WTC11 (cell line): Measurements from ENCODE around the gene CCL26. TPM values are rescaled to one million over a fixed set of nuclear protein-coding genes. Genes with fewer than 3 reads are reported as not detected.
"Not testable (repeated sequence)": the region's sequence is repeated elsewhere in the genome, so short reads cannot be mapped to it uniquely, and the experiment has no call there.

Experiments used
- ATAC-seq: fragments of 200-7000 bp; cut with Tn5 transposase; 2 replicates; pipeline ENCODE4 v1.10.0; 2021; ENCODE audit warnings: mild to moderate bottlenecking, moderate library complexity
- CTCF ChIA-PET: fragments of 300-600 bp; sonication (Branson Sonifier 250); formaldehyde crosslinking; loops from one replicate; lab custom pipeline; 2021; ENCODE audit warnings: antibody characterized with exemption; lab: Charles Lee
- POLR2A ChIA-PET: fragments of 350-600 bp; sonication (Branson Sonifier 250); formaldehyde crosslinking; loops from one replicate; lab custom pipeline; 2021; ENCODE audit warnings: antibody characterized with exemption; lab: Charles Lee
- DNase-seq: peaks from one replicate; pipeline ENCODE4 v3.0.0; 2021; ENCODE audit warnings: low spot score
- H3K27ac Mint-ChIP-seq: 2 replicates; pipeline ENCODE4 v1.8.0; 2021; ENCODE audit warnings: mixed read lengths
- H3K27me3 Mint-ChIP-seq: 2 replicates; pipeline ENCODE4 v1.8.0; 2021; ENCODE audit warnings: low read depth, mild to moderate bottlenecking, moderate library complexity, mixed read lengths
- H3K36me3 Mint-ChIP-seq: 2 replicates; pipeline ENCODE4 v1.8.0; 2021; ENCODE audit warnings: mixed read lengths
- H3K4me1 Mint-ChIP-seq: 2 replicates; pipeline ENCODE4 v1.8.0; 2022; ENCODE audit warnings: mixed read lengths
- H3K4me3 Mint-ChIP-seq: 2 replicates; pipeline ENCODE4 v1.8.0; 2021; ENCODE audit warnings: mild to moderate bottlenecking, moderate library complexity, mixed read lengths
- H3K9me3 Mint-ChIP-seq: 2 replicates; pipeline ENCODE4 v1.8.0; 2021; ENCODE audit warnings: mixed read lengths
- ARID4B ChIP-seq: sonication (generic); formaldehyde crosslinking; IDR thresholded peaks from 2 replicates; pipeline ENCODE4 v1.8.0; 2023; ENCODE audit warnings: missing genetic modification reagents, mild to moderate bottlenecking, borderline replicate concordance
- ATF1 ChIP-seq: sonication (generic); formaldehyde crosslinking; IDR thresholded peaks from 2 replicates; pipeline ENCODE4 v1.8.1; 2023; ENCODE audit warnings: mild to moderate bottlenecking, moderate library complexity, missing genetic modification reagents
- ATF2 ChIP-seq: sonication (generic); formaldehyde crosslinking; IDR thresholded peaks from 2 replicates; pipeline ENCODE4 v1.8.1; 2022; ENCODE audit warnings: low read depth, missing genetic modification reagents, borderline replicate concordance
- CBFB ChIP-seq: sonication (generic); formaldehyde crosslinking; IDR thresholded peaks from 2 replicates; pipeline ENCODE4 v1.8.1; 2022; ENCODE audit warnings: mild to moderate bottlenecking, low read depth, missing genetic modification reagents
- E2F1 ChIP-seq: sonication (generic); formaldehyde crosslinking; IDR thresholded peaks from 2 replicates; pipeline ENCODE4 v1.8.0; 2022; ENCODE audit warnings: mild to moderate bottlenecking, missing genetic modification reagents
- E2F5 ChIP-seq: sonication (generic); formaldehyde crosslinking; IDR thresholded peaks from 2 replicates; pipeline ENCODE4 v1.8.1; 2022; ENCODE audit warnings: mild to moderate bottlenecking, moderate library complexity, missing genetic modification reagents
- ESRRA ChIP-seq: sonication (generic); formaldehyde crosslinking; IDR thresholded peaks from 2 replicates; pipeline ENCODE4 v1.8.1; 2022; ENCODE audit warnings: mild to moderate bottlenecking, missing genetic modification reagents, borderline replicate concordance
- GTF2I ChIP-seq: fragments of 250-450 bp; sonication (Bioruptor Pico); conservative IDR thresholded peaks from 2 replicates; pipeline ENCODE4 v1.4.0; 2021; ENCODE audit warnings: mild to moderate bottlenecking
- HMGA2 ChIP-seq: fragments of 250-450 bp; sonication (Bioruptor Pico); IDR thresholded peaks from 2 replicates; pipeline ENCODE4 v1.4.0; 2021; ENCODE audit warnings: mild to moderate bottlenecking, moderate library complexity
- JUN ChIP-seq: sonication (generic); formaldehyde crosslinking; IDR thresholded peaks from 2 replicates; pipeline ENCODE4 v1.8.0; 2023; ENCODE audit warnings: mild to moderate bottlenecking, missing genetic modification reagents
- MAX ChIP-seq: sonication (generic); formaldehyde crosslinking; IDR thresholded peaks from 2 replicates; pipeline ENCODE4 v1.8.0; 2022; ENCODE audit warnings: mild to moderate bottlenecking, missing genetic modification reagents
- MXD4 ChIP-seq: fragments of 250-450 bp; sonication (Bioruptor Pico); IDR thresholded peaks from 2 replicates; pipeline ENCODE4 v1.8.0; 2021; ENCODE audit warnings: mild to moderate bottlenecking, moderate library complexity, borderline replicate concordance
- NR2C2 ChIP-seq: sonication (generic); formaldehyde crosslinking; IDR thresholded peaks from 2 replicates; pipeline ENCODE4 v1.8.0; 2022; ENCODE audit warnings: mild to moderate bottlenecking, missing genetic modification reagents
- OVOL2 ChIP-seq: fragments of 250-450 bp; sonication (Bioruptor Pico); IDR thresholded peaks from 2 replicates; pipeline ENCODE4 v1.9.0; 2021; ENCODE audit warnings: mild to moderate bottlenecking, borderline replicate concordance
- SMAD4 ChIP-seq: sonication (generic); formaldehyde crosslinking; IDR thresholded peaks from 2 replicates; pipeline ENCODE4 v1.8.0; 2022; ENCODE audit warnings: mild to moderate bottlenecking, missing genetic modification reagents
- TEAD1 ChIP-seq: sonication (generic); formaldehyde crosslinking; IDR thresholded peaks from 2 replicates; pipeline ENCODE4 v1.8.0; 2022; ENCODE audit warnings: mild to moderate bottlenecking, missing genetic modification reagents
- ZNF121 ChIP-seq: sonication (generic); formaldehyde crosslinking; IDR thresholded peaks from 2 replicates; pipeline ENCODE4 v1.8.0; 2023; ENCODE audit warnings: missing genetic modification reagents
- ZNF263 ChIP-seq: sonication (generic); formaldehyde crosslinking; IDR thresholded peaks from 2 replicates; pipeline ENCODE4 v1.8.1; 2022; ENCODE audit warnings: low read depth, mild to moderate bottlenecking, moderate library complexity, missing genetic modification reagents
- ZNF317 ChIP-seq: sonication (generic); formaldehyde crosslinking; IDR thresholded peaks from 2 replicates; pipeline ENCODE4 v1.8.1; 2023; ENCODE audit warnings: low read depth, mild to moderate bottlenecking, moderate library complexity, missing genetic modification reagents, borderline replicate concordance
- total RNA-seq: library from RNA; stranded (reverse); gene quantifications from 3 replicates; pipeline ENCODE4 v1.2.3, GENCODE V29; 2021
- TF ChIP-seq, protein P1 (sequence below): sonication (generic); formaldehyde crosslinking; IDR thresholded peaks from 2 replicates; pipeline ENCODE4 v1.8.0; 2022; ENCODE audit warnings: mild to moderate bottlenecking, missing genetic modification reagents
- TF ChIP-seq, protein P2 (sequence below): fragments of 250-450 bp; sonication (Bioruptor Pico); IDR thresholded peaks from 2 replicates; pipeline ENCODE4 v1.9.0; 2021; ENCODE audit warnings: moderate library complexity, mild to moderate bottlenecking, inconsistent platforms, borderline replicate concordance
- TF ChIP-seq, protein P3 (sequence below): sonication (generic); formaldehyde crosslinking; conservative IDR thresholded peaks from 2 replicates; pipeline ENCODE4 v1.8.1; 2022; ENCODE audit warnings: mild to moderate bottlenecking, missing genetic modification reagents

The CCL26 gene
- total RNA-seq, 1 experiment from 2014 or later = 9.8 TPM

- TF ChIP-seq E2F1 (CRISPR knock-in tag) (no peak), E2F5 (no peak), SMAD4 (CRISPR knock-in tag) (no peak), CBFB (CRISPR knock-in tag) (no peak), ZNF317 (no peak), MXD4 (CRISPR knock-in tag) (no peak), NR2C2 (CRISPR knock-in tag) (no peak)
- TF ChIP-seq, protein P1, sequence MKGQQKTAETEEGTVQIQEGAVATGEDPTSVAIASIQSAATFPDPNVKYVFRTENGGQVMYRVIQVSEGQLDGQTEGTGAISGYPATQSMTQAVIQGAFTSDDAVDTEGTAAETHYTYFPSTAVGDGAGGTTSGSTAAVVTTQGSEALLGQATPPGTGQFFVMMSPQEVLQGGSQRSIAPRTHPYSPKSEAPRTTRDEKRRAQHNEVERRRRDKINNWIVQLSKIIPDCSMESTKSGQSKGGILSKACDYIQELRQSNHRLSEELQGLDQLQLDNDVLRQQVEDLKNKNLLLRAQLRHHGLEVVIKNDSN (CRISPR knock-in tag) = no peak
These were observed 4.4 kb upstream of the CCL26 start (continued) for GRCh38 chr7:75776295-75776971.

- ATAC-seq, POLR2A ChIA-PET, H3K4me3 Mint-ChIP-seq, H3K27me3 Mint-ChIP-seq, DNase-seq, CTCF ChIA-PET, H3K9me3 Mint-ChIP-seq, H3K36me3 Mint-ChIP-seq: not testable (repeated sequence)
- H3K27ac Mint-ChIP-seq = peak overlapping the region; percentile 76; the same call in 1 of the 2 replicates
- peaks cover 19% of the 10 kb centered on the region for H3K4me1 Mint-ChIP-seq
These were observed 1.9 kb upstream of the CCL26 start for GRCh38 chr7:75773958-75774357.

DNA sequence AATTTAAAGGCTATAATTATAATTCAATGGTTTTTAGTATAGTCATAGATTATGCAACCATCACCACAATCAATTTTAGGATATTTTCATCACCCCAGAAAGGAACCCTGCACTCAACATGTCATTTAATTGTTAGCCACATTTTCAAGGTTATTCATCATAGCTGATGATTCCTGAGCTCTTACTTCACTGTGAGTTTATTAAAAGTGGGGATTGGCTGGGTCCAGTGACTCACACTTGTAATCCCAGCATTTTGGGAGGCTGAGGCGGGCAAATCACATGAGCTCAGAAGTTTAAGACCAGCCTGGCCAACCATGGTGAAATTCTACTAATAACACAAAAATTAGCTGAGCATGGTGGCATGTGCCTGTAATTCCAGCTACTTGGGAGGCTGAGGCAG, 787 bp downstream of the CCL26 start:
- no peak for DNase-seq
- ChIA-PET CTCF (interaction anchor here (1.3 kb wide), 1 partner anchor 9 kb away, joined by 4 read pairs; no protein-coding TSS in a partner anchor), POLR2A (no interaction called here)
- no peak overlapping the region for H3K27ac Mint-ChIP-seq
- H3K4me3 Mint-ChIP-seq = no peak overlapping the region
- H3K36me3 Mint-ChIP-seq = no peaks in the 10 kb centered on the region
- TF ChIP-seq ZNF121 (CRISPR knock-in tag) (no peak), ZNF263 (no peak), ATF1 (CRISPR knock-in tag) (no peak), MAX (no peak), ATF2 (CRISPR knock-in tag) (no peak), HMGA2 (CRISPR knock-in tag) (no peak), ARID4B (CRISPR knock-in tag) (no peak), GTF2I (no peak), OVOL2 (CRISPR knock-in tag) (no peak), JUN (CRISPR knock-in tag) (no peak), TEAD1 (no peak), ESRRA (CRISPR knock-in tag) (no peak)
- TF ChIP-seq, protein P2, sequence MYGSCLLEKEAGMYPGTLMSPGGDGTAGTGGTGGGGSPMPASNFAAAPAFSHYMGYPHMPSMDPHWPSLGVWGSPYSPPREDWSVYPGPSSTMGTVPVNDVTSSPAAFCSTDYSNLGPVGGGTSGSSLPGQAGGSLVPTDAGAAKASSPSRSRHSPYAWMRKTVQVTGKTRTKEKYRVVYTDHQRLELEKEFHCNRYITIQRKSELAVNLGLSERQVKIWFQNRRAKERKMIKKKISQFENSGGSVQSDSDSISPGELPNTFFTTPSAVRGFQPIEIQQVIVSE (CRISPR knock-in tag) = no peak
- TF ChIP-seq, protein P3, sequence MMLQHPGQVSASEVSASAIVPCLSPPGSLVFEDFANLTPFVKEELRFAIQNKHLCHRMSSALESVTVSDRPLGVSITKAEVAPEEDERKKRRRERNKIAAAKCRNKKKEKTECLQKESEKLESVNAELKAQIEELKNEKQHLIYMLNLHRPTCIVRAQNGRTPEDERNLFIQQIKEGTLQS (CRISPR knock-in tag) = no peak
- ATAC-seq = no peak
- peaks cover 10% of the 10 kb centered on the region for H3K4me1 Mint-ChIP-seq
- peaks cover 4% of the 10 kb centered on the region for H3K9me3 Mint-ChIP-seq
- H3K27me3 Mint-ChIP-seq = no peaks in the 10 kb centered on the region
